ENCODE data around the gene SEC14L1.

The SEC14L1 gene

GRCh38 chr17:77197115-77197514 is 56.3 kb downstream of the SEC14L1 start:
- no peak for DNase-seq

GRCh38 chr17:77200711-77201110 is 59.9 kb downstream of the SEC14L1 start:
- no peak for DNase-seq

GRCh38 chr17:77203436-77203835 is 62.7 kb downstream of the SEC14L1 start:
- no peak for DNase-seq

- no peak for DNase-seq
Observed at GRCh38 chr17:77203846-77204245, 63.1 kb downstream of the SEC14L1 start.

- DNase-seq: no peak
Observed at GRCh38 chr17:77204536-77204935, 63.8 kb downstream of the SEC14L1 start.

GRCh38 chr17:77205396-77206125 is 64.8 kb downstream of the SEC14L1 start:
- DNase-seq: no peak

DNA sequence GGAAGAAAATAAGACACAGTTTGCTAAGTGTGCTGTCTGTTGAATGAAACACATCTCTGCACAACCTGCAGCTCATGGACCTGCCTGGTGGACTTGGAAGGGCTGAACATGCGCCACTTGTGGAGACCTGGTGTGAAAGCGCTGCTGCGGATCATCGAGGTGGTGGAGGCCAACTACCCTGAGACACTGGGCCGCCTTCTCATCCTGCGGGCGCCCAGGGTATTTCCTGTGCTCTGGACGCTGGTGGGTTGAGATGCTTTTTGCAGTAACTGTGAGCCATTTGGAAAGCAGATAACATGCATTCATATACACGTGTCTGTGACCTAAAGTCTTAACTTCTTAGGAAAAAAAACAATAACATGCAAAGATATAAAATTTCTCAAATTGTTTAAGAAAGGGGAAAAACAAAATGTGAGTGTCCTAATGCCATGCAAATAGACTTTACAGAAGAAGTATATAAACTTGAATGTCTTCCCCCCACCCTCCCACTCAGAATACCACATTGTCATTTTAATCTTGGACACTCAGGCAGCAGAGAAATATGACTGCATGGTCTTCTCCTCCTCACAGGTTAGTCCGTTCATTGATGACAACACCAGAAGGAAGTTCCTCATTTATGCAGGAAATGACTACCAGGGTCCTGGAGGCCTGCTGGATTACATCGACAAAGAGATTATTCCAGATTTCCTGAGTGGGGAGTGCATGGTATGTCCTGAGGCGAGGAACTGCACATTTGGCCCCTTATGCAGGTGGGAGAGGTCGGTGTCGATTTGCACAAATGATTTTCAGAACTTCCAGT is 65.6 kb downstream of the SEC14L1 start:
- DNase-seq: no peak

- no peak for DNase-seq
Observed at GRCh38 chr17:77207689-77208216, 67.0 kb downstream of the SEC14L1 start.

GRCh38 chr17:77208217-77208808 is 67.5 kb downstream of the SEC14L1 start:
- DNase-seq: no peak

- DNase-seq: no peak
Observed at GRCh38 chr17:77208856-77209255, 68.1 kb downstream of the SEC14L1 start.

DNA sequence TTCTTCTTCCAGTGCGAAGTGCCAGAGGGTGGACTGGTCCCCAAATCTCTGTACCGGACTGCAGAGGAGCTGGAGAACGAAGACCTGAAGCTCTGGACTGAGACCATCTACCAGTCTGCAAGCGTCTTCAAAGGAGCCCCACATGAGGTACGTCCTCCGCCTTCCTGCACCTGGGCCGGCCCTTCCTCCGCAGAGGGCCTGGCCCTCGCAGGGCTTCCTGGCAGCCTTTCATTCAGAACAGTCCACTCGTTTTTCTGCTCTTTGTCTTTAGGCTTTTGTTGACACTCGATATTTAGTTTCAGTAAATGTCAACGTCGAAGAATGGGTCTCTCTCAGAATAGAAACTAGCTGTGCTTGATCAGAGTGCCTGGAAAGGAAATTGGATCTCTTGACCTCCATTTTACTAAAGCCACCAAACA is 68.6 kb downstream of the SEC14L1 start:
- no peak for DNase-seq

GRCh38 chr17:77210331-77210730 is 69.6 kb downstream of the SEC14L1 start:
- no peak for DNase-seq

- DNase-seq: no peak
Observed at GRCh38 chr17:77210946-77211541, 70.3 kb downstream of the SEC14L1 start.

GRCh38 chr17:77211681-77212080 is 70.9 kb downstream of the SEC14L1 start:
- no peak for DNase-seq

GRCh38 chr17:77212081-77212832 is 71.5 kb downstream of the SEC14L1 start:
- DNase-seq: no peak

- DNase-seq: no peak
Observed at GRCh38 chr17:77212833-77213777, 72.3 kb downstream of the SEC14L1 start.

DNA sequence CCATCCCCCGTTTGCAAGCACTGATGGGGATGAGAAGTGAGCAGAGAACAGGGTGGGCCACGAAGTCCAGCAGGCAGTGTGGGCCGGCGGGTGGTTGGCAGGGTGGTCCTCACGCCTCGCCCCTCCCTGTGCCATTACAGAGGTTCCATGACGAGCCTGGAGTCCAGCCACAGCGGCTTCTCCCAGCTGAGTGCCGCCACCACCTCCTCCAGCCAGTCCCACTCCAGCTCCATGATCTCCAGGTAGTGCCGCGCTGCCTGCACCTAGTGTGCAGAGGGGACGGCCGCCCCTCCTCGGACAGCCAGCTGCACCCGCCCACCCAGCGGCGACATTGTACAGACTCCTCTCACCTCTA is 73.0 kb downstream of the SEC14L1 start:
- DNase-seq: no peak

GRCh38 chr17:77214328-77214727 is 73.6 kb downstream of the SEC14L1 start:
- DNase-seq: no peak

GRCh38 chr17:77214743-77215142 is 74.0 kb downstream of the SEC14L1 start:
- DNase-seq: peak; percentile 51

GRCh38 chr17:77215281-77215680 is 74.5 kb downstream of the SEC14L1 start:
- DNase-seq: no peak

DNA sequence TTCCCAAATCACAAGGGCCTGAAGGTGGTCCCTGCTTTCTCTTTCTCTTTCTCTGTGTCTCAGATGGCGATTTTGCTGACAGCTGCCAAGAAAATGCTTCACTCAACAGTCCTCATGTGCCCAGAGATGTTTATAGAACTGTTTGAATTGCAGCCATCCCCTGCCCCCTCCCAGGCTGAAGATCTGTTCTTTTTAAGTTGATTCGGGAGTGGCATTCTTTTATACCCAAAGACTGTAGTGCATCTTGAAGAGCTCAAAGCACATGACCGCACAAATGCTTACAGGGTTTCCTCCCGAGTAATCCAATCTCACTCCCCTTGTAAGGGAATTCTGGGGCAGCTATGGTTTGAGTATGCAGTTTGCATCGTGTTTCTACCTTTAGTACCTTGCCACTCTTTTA is 75.7 kb downstream of the SEC14L1 start:
- no peak for DNase-seq

Data from 8988T (cell line).